ENCODE measurements around the gene DRC7.

Gene DRC7

DNA sequence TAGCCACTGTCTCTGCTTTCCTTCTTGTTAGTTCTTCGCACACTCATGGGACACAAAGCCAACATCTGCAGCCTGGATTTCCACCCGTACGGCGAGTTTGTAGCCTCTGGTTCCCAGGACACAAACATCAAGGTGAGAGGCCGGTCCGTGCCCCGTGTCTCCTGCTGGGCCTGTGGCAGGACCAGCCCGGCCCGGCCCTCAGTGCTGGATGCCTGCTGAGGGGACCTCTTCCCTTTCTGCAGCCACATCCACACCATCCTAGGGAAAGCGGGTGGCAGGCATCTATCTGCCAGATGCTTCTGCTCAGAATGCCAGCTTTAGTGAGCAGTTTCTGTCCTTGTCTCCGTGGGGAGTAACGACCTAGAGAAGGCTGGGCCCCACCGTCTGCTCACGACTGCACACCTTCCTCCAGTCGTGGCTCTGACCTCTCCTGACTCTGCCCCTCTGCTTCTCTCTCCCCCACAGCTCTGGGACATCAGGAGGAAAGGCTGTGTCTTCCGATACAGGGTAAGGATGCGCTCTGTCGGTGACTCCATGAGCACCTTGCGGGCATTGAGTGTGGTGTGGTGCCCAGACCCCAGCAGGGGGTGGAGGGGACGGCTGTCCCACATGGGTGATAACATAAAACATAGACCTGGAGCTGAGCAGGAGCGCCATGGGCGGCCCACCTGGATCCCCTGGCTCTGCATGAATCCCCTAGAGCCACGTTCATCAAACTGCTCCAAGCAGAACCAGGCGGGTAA is 56.4 kb downstream of the DRC7 start:
- DNase-seq (ENCODE audit: low spot score) (no peak), FAIRE-seq (no peak)

DNA sequence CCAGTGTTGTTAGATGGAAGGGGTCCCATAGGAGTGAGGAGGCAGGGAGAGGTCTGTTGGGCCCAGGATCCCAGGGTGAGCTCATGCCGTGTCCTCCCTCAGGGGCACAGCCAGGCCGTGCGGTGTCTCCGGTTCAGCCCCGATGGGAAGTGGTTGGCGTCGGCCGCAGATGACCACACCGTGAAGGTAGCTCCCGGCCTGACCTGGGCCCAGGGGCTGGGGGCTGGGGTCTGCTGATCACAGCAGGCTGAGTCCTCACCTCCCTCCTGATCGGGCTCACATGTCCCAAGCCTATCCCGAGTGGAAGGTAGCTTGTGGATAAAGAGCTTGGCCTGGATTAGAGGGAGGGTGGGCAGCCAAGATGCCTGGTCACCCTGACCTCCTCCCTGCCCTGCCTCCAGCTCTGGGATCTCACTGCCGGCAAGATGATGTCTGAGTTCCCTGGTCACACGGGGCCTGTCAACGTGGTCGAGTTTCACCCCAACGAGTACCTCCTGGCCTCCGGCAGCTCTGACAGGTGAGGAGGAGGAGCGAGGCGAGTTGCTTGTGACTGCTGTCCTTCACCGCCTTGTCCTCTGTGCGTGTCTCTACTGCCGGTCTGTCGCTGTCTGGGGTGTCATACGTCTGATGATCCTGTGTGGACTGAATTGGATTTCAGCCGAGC is 57.1 kb downstream of the DRC7 start:
- DNase-seq (ENCODE audit: low spot score) (no peak), FAIRE-seq (no peak)

DNA sequence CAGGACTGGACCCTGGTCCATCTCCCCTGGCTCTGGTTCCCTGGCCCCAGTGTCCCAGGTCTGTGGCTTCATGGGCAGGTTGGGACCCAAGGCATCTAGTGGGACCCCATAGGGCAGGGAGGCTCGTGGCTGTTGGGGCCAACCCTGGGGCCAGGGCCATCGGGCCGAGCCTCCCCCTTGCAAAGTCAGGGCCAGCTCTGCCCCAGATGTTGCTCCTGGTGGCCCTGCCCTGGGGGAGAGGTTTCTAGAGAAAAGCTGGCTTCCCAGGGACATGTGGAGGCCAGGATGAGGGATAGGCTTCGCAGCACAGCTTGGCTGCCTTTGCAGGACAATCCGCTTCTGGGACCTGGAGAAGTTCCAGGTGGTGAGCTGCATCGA is 57.6 kb downstream of the DRC7 start:
- DNase-seq (ENCODE audit: low spot score): no peak
- no peak for FAIRE-seq

DNA sequence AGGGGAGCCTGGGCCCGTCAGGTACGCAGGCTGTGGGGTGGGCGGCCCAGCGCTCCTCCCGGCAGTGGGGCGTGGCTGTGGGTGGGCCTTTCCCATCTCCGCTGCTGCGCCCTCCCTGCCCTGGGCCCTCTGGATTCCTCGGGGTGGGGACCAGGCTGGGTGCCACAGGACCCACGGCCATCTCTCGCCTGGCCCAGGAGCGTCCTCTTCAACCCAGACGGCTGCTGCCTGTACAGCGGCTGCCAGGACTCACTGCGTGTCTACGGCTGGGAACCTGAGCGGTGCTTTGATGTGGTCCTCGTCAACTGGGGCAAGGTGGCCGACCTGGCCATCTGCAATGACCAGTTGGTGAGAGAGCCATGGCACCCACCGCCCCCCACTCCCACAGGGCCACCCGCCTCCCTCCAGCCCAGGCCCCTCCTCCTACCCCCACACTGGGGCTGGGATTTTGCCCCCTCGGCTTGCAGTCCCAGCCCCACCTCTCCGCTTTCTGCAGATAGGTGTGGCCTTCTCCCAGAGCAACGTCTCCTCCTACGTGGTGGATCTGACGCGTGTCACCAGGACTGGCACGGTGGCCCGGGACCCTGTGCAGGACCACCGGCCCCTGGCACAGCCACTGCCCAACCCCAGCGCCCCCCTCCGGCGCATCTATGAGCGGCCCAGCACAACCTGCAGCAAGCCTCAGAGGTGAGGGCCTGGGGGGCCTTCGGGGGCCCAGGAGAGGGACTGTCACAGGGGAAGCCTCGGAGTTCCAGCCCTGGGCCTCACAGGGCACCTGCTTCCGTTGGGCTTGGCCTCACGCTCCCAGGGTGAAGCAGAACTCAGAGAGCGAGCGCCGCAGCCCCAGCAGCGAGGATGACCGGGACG is 58.2 kb downstream of the DRC7 start:
- DNase-seq (ENCODE audit: low spot score) (no peak), FAIRE-seq (no peak)

DNA sequence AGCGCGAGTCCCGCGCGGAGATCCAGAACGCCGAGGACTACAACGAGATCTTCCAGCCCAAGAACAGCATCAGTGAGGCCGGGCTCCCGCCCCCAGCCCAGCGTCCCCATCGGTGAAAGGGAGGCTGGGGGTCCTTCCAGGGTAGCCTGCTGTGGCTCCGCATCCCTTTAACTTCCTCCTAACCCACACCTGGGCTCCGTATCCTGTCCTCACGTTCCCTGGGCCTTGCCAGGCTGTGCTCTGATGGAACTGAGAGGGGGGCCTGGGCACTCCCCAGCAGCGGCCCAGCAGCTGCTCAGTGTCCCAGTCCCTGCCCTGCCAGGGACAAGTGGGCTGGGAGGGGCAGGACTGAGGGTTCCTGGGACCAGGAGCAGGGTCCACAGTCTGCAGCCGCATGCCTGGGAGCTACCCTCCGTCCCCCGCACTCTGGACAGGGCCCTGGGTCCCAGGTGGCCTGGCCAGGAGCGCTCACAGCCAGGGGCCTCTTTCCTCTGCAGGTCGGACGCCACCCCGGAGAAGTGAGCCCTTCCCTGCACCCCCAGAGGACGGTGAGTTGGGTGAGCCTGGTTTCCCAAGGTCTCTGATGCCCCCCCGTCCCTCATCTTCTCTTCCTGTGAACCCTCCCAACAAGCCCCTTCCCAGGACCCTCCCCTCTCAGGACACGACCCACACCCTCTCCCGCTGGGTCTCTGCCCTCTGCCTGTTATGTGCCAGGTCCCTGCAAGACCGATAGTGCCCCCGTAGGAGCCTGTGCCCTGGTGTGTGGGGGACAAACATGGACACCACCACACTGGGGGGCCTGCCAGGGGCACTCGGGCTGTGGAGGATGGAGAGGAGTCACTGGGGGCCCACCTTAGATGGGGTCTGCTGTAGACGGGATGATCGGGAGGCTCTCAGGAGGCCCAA is 59.1 kb downstream of the DRC7 start:
- FAIRE-seq: no peak
- DNase-seq (ENCODE audit: low spot score): no peak

DNA sequence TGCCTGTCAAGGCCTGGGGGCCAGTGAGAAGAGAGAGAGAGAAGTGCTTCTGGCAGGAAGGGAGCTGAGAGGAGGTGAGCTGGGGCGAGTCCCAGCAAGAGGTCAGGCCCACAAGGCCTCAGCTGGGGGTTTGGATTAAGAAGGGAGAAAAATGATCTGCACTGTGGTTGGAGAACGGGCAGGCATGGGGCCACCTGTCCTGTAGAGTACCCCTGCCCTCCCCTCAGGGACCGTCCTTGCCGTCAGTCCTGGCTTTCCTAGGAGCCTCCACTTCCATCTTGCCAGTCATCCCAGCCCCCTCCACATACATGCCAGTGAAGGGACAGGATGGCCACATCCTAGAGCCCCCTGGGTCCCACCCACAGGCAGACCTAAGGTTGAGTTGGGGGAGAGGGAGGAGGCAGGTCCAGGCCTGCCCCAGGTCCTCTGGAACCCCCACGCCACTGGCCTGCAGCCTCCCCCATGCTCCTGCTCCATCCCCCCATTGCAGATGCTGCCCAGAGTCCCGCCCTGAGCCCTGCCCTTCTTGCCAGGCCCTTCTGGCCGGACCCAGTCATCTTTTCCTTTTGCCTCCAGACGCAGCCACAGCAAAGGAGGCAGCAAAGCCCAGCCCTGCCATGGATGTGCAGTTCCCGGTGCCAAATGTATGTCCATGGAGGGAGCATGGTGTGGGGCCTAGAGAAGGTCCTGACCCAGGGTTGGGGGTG is 59.9 kb downstream of the DRC7 start:
- no peak for FAIRE-seq

DNA sequence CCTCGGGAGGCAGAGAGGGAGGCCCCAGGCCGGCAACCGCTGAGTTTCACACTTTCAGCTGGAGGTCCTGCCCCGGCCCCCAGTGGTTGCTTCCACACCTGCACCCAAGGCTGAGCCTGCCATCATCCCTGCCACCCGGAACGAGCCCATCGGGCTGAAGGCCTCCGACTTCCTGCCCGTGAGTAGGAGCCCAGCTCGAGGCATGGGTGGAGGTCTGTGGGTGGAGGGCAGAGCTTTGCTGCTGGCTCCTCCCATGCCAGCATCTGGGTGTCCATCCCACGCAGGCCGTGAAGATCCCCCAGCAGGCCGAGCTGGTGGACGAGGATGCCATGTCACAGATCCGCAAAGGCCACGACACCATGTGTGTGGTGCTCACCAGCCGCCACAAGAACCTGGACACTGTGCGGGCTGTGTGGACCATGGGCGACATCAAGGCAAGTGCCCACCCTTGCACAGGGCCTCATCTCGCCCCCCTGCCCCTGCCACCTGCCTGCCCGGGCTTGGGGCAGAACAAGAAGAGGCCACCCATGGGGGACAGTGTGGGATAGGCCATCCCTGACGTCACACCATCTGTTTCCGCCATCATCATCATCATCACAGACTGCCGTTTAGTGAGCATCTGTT is 60.6 kb downstream of the DRC7 start:
- DNase-seq (ENCODE audit: low spot score) (no peak), FAIRE-seq (no peak)

More for the DNA sequence above, 59.9 kb downstream of the DRC7 start:
- DNase-seq (ENCODE audit: low spot score): no peak

DNA sequence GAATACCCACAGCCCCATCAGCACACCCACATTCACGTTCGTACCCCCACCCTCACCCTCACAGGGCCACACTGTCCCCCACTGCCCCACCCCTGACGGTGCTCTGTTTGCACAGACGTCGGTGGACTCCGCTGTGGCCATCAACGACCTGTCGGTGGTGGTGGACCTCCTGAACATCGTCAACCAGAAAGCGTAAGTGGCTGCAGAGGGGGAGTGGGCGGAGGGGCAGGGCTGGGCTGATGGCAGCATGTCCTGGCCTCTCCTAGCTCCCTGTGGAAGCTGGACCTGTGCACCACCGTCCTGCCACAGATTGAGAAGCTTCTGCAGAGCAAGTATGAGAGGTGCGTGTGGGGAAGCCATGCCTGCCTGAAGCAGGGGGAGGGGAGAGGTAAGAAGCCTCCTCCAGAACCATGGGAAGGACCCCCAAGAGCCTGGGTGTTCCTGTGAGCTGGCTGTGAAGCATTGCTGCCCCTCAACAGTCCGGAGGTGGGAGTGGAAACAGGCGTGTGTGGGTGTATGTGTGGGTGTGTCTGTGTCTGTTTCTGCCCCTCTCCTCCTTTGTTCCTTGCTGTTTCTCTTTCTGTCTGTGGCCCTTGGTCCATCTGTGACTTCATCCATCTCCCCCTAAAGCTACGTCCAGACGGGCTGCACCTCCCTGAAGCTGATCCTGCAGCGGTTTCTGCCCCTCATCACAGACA is 61.3 kb downstream of the DRC7 start:
- peak; percentile 42 for FAIRE-seq

DNA sequence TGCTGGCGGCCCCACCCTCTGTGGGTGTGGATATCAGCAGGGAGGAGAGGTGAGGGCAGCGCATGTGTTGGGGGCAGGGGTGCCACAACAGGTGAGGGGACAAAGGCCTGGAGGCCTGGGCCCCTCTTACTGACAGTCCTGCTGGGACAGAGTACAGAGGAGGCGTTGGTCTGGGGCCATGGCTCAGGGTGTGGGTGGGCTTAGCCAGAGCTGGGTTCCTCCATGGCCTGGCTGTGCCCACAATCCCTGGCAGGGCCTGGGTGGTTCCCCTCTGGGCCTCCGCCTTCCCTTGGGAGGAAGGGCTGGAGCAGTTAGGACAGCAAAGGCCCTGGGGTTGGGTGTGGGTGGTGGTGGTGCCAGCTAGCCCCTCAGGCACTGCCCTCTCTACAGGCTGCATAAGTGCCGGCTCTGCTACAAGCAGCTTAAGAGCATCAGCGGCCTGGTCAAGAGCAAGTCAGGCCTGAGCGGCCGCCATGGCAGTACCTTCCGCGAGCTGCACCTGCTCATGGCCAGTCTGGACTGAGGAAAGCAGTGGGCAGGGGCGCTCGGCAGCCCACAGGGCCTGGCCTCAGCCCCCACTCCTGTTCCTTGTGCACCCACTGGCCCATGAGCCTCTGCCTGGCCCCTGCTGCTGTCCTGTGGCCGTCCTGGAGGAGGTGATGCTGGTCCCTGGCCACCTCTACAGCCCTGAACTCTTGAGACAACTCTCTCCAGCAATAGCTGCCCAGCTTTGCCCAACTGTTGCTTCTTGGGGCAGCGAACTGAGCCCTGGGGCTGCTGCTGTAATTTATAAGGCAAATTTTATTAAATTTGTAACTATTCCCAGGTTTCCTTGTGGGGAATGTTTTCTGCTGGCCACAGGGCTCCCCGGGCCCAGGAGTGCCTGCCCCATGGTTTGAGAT is 62.1 kb downstream of the DRC7 start:
- no peak for FAIRE-seq
- DNase-seq (ENCODE audit: low spot score): no peak

More for the DNA sequence above, 61.3 kb downstream of the DRC7 start:
- no peak for DNase-seq (ENCODE audit: low spot score)

DNA sequence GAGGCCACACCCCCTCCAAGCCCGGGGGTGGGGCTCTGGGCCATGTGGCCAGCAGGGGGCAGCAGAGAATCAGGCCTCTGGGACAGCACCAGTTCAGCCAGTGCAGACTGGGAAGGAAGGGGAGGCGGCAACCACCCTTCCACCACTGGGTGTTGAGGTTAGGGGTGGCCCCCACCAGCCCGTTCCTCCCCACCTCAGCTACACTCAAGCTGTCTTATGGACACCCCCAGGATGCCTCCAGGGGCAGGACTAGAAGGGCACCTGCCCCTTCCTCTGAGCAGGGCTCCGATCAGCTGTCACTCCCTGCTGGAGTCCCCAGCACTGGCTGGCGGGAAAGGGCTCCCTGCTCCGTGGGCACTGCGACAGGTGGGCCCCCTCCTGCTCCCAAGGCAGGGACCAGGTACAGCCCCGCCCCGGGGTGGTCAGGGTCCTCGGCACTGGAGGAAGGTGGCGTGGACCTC is 62.8 kb downstream of the DRC7 start:
- peak; percentile 89 for DNase-seq (ENCODE audit: low spot score)
- peak; percentile 77 for FAIRE-seq

DNA sequence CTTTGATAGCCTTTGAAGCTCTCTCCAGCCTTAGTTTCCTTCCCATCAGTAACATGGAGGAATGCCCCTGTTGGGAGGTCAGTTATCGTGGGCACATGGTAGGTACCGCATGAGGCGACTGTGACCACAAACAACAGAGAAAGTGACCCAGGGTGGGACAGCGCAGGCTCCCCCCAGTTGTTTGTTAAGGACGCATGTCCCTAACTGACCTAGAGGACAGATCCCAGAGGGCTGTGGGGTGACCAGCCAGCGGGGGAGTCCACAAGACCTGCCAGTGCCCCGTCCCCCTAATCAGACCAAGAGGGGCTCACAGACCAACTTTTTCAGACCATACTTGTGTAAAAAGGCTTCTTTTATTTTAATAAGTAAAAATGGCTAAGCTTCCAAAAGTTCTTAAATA is 63.3 kb downstream of the DRC7 start:
- DNase-seq (ENCODE audit: low spot score) (no peak), FAIRE-seq (no peak)

DNA sequence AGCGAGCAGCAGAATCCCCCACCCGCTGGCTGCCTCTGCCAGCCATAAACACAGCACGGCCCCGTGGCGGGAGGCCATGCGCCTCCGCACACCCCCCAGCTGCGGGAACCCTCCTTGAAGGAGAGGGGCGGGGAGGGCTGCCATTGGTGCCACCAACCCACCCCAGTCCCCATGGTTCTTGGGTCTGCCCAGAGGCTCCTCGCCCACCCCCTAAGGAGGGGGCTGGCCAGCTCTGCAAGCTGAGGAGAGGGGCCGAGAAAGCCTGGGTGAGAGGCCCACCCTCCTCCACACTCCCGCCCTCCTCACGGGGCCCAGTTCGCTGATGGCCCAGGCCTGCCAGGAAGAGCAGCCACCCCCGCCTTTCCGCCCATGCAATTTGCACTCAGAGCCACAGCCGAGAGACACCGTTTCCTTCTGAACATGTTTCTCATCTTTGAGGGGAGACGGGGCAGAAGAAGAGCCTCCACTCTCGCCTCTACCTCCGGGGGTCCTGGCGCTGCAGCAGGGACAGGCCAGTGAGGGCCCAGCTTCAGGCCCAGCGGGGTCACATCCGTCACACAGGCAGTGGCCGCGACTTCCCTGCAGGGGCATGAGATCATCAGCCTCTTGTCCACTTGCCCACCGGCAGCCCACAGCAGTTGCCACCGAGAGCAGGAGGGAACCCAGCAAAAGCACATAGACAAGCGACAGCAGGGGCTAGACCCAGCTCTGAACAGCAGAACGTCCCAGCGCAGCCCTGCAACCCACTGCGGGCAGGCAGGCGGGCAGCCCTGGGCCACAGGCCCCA is 63.9 kb downstream of the DRC7 start:
- DNase-seq (ENCODE audit: low spot score) (no peak), FAIRE-seq (no peak)

DNA sequence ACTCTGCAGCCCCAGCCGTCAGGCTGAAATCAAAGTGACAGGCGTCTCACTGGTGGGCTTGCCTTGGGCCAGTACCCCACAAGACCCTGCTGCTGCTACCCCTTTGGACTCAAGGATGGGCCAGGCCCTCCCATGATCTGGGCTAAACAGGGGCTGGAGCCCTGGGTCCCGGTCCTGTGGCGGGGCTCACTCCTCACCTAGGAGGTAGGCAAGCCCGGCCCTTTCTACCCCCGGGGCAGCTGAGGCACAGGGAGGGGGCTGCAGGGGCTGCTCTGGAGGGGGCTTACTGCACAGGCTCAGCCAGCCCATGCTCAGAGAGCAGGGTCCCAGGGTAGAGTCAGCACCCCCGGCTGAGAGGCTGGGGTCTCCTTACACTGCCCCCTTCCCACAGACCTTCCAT is 64.5 kb downstream of the DRC7 start:
- no peak for FAIRE-seq
- no peak for DNase-seq (ENCODE audit: low spot score)

DNA sequence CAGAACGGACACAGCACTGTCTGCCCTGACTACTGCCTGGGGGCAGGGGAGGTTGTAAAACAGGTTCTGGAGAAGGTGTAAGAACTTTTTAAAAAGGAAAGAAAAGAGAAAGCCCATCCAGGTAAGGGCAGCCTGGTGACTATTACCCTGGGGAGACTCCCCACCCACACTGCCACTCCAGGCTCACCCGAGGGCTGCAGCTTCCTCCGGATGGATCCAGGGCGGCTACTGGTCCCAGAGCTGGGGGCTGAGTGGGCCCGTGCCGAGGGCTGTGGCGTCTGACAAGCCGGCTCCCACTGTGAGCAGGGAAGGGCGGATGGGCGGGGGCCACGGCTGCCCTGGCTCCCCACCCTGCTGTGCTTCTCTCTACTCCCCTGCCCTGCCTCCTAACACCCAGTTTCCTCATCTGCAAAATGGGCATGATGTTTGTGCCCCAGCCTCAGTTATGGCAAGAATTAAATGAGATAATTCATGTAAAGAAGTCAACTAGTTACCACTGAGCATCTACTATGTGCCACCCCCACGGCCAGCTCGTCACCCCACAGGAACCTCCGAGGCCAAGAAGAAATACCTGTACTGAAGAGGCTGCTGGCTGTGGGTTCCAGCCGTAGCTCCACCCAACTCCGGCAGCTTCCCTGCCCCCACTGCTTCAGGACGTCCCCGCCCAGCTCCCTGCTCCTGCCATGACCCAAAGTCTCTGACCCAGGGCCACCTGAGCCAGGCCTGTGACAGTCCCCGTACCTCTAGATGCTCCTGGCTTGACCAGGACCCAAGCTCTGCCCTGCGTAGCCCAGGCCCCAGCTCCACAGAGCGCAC is 65.1 kb downstream of the DRC7 start:
- no peak for DNase-seq (ENCODE audit: low spot score)
- no peak for FAIRE-seq

DNA sequence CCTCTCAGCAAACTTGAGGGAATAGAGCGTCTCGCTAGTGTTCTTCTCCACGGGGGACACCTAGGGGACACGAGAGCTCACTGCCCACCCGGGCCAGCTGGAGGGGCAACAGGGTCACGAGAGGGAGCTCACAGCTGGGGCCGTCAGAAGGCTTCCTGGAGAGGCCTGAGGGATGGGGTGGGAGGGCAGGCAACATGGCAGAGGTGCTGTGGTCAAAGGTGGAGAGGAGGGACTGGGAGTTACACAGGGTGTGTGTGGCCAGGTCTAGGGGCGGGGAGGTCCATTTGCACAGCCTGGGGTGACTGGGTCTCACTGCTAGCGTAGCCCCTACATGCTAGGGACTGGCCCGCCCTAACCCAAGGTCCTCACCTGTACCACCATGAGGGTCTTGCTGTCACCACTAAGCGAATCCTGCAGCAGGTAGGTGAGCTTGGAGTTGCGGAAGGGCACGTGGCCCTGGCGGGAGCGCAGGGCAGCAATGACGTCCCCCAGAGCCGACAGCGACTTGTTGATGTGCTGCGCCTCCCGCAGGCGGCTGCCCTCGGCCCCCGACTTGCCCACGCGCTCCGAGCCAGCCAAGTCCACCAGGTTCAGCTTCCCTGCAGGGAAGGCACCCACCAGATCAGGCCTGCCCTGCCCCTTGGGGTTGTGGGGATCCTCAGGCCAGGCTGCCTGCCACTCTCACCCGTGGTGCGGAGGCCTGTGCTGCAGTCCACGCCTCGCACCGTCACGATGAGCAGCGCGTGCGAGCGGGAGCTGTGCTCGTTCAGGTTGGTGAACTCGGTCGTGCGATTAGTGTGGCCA is 66.0 kb downstream of the DRC7 start:
- DNase-seq (ENCODE audit: low spot score): no peak
- no peak for FAIRE-seq

DNA sequence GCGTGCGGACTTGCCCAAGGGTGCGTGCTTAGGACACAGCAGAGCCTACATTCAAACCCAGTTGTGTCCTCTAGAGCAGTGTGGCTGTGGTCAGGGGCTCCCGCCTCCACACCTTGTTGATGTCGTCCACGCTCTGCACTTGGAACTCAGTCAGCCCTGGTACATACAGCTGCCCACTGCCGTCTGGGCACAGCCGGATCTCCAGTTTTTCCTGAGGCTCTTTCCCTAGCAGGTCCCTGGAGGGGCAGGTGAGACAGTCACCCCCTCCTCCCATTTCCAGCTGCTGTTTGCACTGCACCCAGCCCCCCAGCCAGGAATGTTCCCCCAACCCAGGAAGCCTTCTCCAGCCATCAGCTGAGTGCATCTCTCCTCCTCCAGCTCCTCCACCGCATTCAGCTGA is 66.7 kb downstream of the DRC7 start:
- DNase-seq (ENCODE audit: low spot score): no peak
- no peak for FAIRE-seq

Data from urothelium cell line (cell line).